GM18507 (cell line): ENCODE measurements around the gene TAAR1.
"Not testable (repeated sequence)": the region's sequence is repeated elsewhere in the genome, so short reads cannot be mapped to it uniquely, and the experiment has no call there.

Experiments used
- DNase-seq: peaks from one replicate; pipeline ENCODE4 v3.0.0; 2011; ENCODE audit warnings: low read depth; ENCODE audit not compliant: insufficient read length; ENCODE audit errors: extremely low spot score
- FAIRE-seq: peaks from 2 replicates; lab custom pipeline; 2011; peaks lifted over from hg19 to GRCh38; lab: Jason Lieb, UNC

TAAR1 gene

DNA sequence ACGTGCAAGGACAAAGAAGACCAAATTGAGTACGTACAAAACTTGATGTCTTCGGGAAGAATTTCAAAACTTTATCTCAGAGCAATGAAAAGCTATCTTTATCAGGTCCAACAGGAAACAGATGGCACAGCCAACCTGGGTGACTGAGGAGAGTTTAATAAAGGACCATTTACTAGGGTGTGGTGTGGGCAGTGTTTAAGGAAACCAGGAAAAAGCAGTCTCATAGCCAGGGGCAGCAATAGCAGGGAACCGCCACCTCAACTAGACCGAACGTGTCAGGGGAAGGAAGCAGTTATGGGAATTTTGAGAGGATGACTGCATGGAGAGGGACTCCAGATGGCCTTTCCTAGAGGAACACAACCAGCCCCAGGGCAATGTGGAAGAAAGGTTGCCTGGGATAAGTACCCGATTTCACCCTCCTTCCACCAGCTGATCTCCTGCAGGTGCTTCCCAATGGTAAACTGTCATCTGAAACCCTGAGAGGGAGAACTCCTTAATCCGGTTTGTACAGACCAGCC, 54.3 kb downstream of the TAAR1 start:
- no peak for DNase-seq
- no peak for FAIRE-seq

- DNase-seq, FAIRE-seq: not testable (repeated sequence)
Observed at GRCh38 chr6:132600900-132601299, 58.1 kb downstream of the TAAR1 start.

DNA sequence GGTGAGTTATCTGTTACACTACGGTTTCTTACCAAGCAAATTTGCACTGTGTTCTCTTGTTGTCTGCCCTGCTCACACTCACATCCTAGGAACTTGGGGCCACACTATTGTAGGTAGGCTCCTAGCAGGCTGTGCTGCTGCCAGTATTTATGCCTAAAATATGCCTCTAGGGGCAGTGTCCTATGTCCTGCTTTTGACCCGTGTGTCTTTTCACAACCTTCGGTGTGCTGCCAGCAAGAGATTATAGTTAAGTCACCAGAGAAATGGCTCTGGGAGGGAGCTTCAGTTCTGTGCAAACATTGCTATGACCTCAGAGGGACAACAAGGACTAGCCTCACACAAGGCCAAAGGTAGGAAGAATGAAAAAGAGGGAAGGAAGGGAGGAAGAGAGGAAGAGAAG, 60.5 kb downstream of the TAAR1 start:
- no peak for DNase-seq
- peak; percentile 59 for FAIRE-seq

DNA sequence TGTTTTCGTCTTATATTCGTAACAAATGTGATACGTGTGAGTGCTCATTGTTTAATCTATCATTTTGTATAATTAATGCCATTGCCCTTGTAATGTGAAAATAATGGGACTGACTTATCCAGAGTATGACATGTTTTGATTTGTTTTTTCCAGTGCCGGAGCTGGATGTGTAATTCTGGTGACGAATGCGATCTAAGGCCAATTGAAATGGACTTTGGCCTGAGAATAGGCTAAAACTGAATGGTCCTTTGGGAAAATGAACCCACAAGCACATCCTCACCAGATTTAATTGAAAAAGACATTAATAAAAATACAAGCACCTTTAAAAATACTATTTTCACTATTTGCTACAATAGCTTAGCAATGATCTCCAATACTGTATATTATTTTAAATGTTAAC, 62.8 kb downstream of the TAAR1 start:
- DNase-seq = no peak
- no peak for FAIRE-seq
